Small intestine (tissue), 7 donors: ENCODE data around the gene MAP7. TPM values are rescaled to one million over a fixed set of nuclear protein-coding genes. Genes with fewer than 3 reads are reported as not detected.
"Not testable (repeated sequence)": the region's sequence is repeated elsewhere in the genome, so short reads cannot be mapped to it uniquely, and the experiment has no call there.

Experiments
- DNase-seq, 2 donors: peaks; one replicate each; pipeline versions ENCODE4 v3.0.0 to v3.0.0-alpha.2; 2013
- FAIRE-seq: peaks from 2 replicates; lab custom pipeline; 2012; peaks lifted over from hg19 to GRCh38; lab: Jason Lieb, UNC
- H3K27ac ChIP-seq, 3 donors: one replicate each; pipeline ENCODE4 v1.5.1; 2013; ENCODE audit warnings: low read length in 2 of 3, mild to moderate bottlenecking in 2 of 3, control low read depth in 1 of 3, inconsistent platforms in 1 of 3, low read depth in 1 of 3, moderate library complexity in 1 of 3
- H3K27me3 ChIP-seq, 3 donors: one replicate each; pipeline ENCODE4 v1.6.1; 2013; ENCODE audit warnings: low read length in 3 of 3, inconsistent platforms in 1 of 3; ENCODE audit not compliant: control insufficient read depth in 3 of 3, insufficient read depth in 3 of 3
- H3K36me3 ChIP-seq, 3 donors: one replicate each; pipeline ENCODE4 v1.6.1; 2013; ENCODE audit warnings: low read length in 3 of 3, inconsistent platforms in 1 of 3, low read depth in 1 of 3, mild to moderate bottlenecking in 1 of 3, moderate library complexity in 1 of 3; ENCODE audit not compliant: control insufficient read depth in 3 of 3, insufficient read depth in 2 of 3
- H3K4me1 ChIP-seq, 3 donors: one replicate each; pipeline ENCODE4 v1.6.1; 2013; ENCODE audit warnings: low read length in 2 of 3, inconsistent platforms in 1 of 3, low read depth in 1 of 3, mild to moderate bottlenecking in 1 of 3, moderate library complexity in 1 of 3; ENCODE audit not compliant: control insufficient read depth in 3 of 3, insufficient read depth in 2 of 3
- H3K4me3 ChIP-seq, 3 donors: one replicate each; pipeline ENCODE4 v1.5.1; 2013; ENCODE audit warnings: low read length in 3 of 3, control low read depth in 1 of 3, inconsistent platforms in 1 of 3, low read depth in 1 of 3, mild to moderate bottlenecking in 1 of 3, moderate library complexity in 1 of 3
- H3K9me3 ChIP-seq, 2 donors: one replicate each; pipeline ENCODE4 v1.6.1; 2013; ENCODE audit warnings: low read depth in 1 of 2, low read length in 1 of 2; ENCODE audit not compliant: control insufficient read depth in 2 of 2, insufficient read depth in 1 of 2
- WGBS, 3 donors: extraction: QIAGEN DNeasy Blood & Tissue Kit; methylation state at CpG; one replicate each; pipeline ENCODE4 v1.1.7; 2013; 5-methylcytosine and 5-hydroxymethylcytosine counted together
- polyA plus RNA-seq, 4 donors: library from polyadenylated mRNA; stranded (reverse) in 3 of 4; unstranded in 1 of 4; fragments of 200-250 nt in 3 of 4; fragments of 120-200 nt in 1 of 4; gene quantifications; one replicate each; pipeline versions ENCODE4 v1.2.1 to v1.2.3, GENCODE V29; 2013
- donor health status: healthy with polysubstance abuse.
- donor health status: control.
- donor health status: control.
- donor health status: Bipolar disorder and iron deficiency.
- donor health status: healthy.

The MAP7 gene
- polyA plus RNA-seq, 4 donors, result 18.3 to 45.6 (median 21.4) TPM

- FAIRE-seq, DNase-seq, H3K27ac ChIP-seq, H3K4me3 ChIP-seq, H3K4me1 ChIP-seq, H3K27me3 ChIP-seq, H3K9me3 ChIP-seq: not testable (repeated sequence)
- WGBS, 3 donors, result 90 to 100% (median 97%) methylated on average over 2 of the region's 2 CpGs
- H3K36me3 ChIP-seq, result peaks cover 6 to 16% (median 9%) of the 10 kb centered on the region in 3 donors
Observed at GRCh38 chr6:136590846-136591245, 40.6 kb upstream of the MAP7 start.

GRCh38 chr6:136587527-136587926 lies 37.3 kb upstream of the MAP7 start:
- no peak overlapping the region for H3K4me3 ChIP-seq
- H3K27ac ChIP-seq, result no peak overlapping the region
- 92 to 100% (median 95%) methylated on average over 1 of the region's 1 CpG for WGBS, 3 donors
- FAIRE-seq (no peak), DNase-seq (no peak)
- peaks cover 6 to 12% (median 11%) of the 10 kb centered on the region in 3 donors for H3K36me3 ChIP-seq
- H3K9me3 ChIP-seq, result no peaks in the 10 kb centered on the region
- H3K27me3 ChIP-seq, result no peaks in the 10 kb centered on the region
- no peaks in the 10 kb centered on the region for H3K4me1 ChIP-seq

GRCh38 chr6:136586295-136586694 lies 36.1 kb upstream of the MAP7 start:
- no peak overlapping the region for H3K4me3 ChIP-seq
- H3K9me3 ChIP-seq, result no peaks in the 10 kb centered on the region
- peaks cover 6 to 15% (median 9%) of the 10 kb centered on the region in 3 donors for H3K36me3 ChIP-seq
- H3K27me3 ChIP-seq, result no peaks in the 10 kb centered on the region
- FAIRE-seq (no peak), DNase-seq (no peak)
- 56 to 80% (median 66%) methylated on average over 4 of the region's 4 CpGs for WGBS, 3 donors
- H3K4me1 ChIP-seq, result no peaks in the 10 kb centered on the region
- H3K27ac ChIP-seq, result peak overlapping the region in 1 of 3 donors; percentile 64

- H3K27ac ChIP-seq, FAIRE-seq, DNase-seq, H3K4me1 ChIP-seq, H3K27me3 ChIP-seq, H3K9me3 ChIP-seq, H3K4me3 ChIP-seq: not testable (repeated sequence)
- H3K36me3 ChIP-seq, result peaks cover 6 to 15% (median 7%) of the 10 kb centered on the region in 3 donors
- 92 to 99% (median 97%) methylated on average over 2 of the region's 2 CpGs for WGBS, 3 donors
Observed at GRCh38 chr6:136585523-136585922, 35.3 kb upstream of the MAP7 start.

- peaks cover 6 to 15% (median 10%) of the 10 kb centered on the region in 3 donors for H3K36me3 ChIP-seq
- not testable (repeated sequence) for FAIRE-seq, H3K27ac ChIP-seq, DNase-seq, H3K4me1 ChIP-seq, H3K27me3 ChIP-seq, H3K9me3 ChIP-seq, H3K4me3 ChIP-seq
- 88 to 95% (median 88%) methylated on average over 5 of the region's 5 CpGs for WGBS, 3 donors
Observed at GRCh38 chr6:136584290-136584689, 34.1 kb upstream of the MAP7 start.

- H3K27me3 ChIP-seq, result no peaks in the 10 kb centered on the region
- DNase-seq (peak; percentile 30 to 48), FAIRE-seq (peak; percentile 70)
- H3K4me1 ChIP-seq, result no peaks in the 10 kb centered on the region
- no peak overlapping the region for H3K4me3 ChIP-seq
- H3K27ac ChIP-seq, result peak overlapping the region in 1 of 3 donors; percentile 50
- H3K36me3 ChIP-seq, result peaks cover 3 to 12% (median 9%) of the 10 kb centered on the region in 3 donors
- no peaks in the 10 kb centered on the region for H3K9me3 ChIP-seq
- WGBS, 3 donors, result 29 to 42% (median 34%) methylated on average over 3 of the region's 3 CpGs
Observed at GRCh38 chr6:136582711-136583471, 32.7 kb upstream of the MAP7 start.

GRCh38 chr6:136579800-136580199 lies 29.6 kb upstream of the MAP7 start:
- Histone ChIP-seq H3K4me1 (no peaks in the 10 kb centered on the region), H3K36me3 (peaks cover 3 to 12% (median 6%) of the 10 kb centered on the region in 3 donors), H3K27me3 (no peaks in the 10 kb centered on the region), H3K4me3 (no peak overlapping the region), H3K9me3 (no peaks in the 10 kb centered on the region), H3K27ac (no peak overlapping the region)
- 87 to 91% (median 87%) methylated on average over 2 of the region's 2 CpGs for WGBS, 3 donors
- DNase-seq, result no peak
- no peak for FAIRE-seq

- no peaks in the 10 kb centered on the region for H3K27me3 ChIP-seq
- WGBS, 3 donors, result 87 to 99% (median 90%) methylated on average over 6 of the region's 6 CpGs
- DNase-seq (no peak), FAIRE-seq (no peak)
- H3K27ac ChIP-seq, result no peak overlapping the region
- no peaks in the 10 kb centered on the region for H3K4me1 ChIP-seq
- H3K36me3 ChIP-seq, result peaks cover 3 to 8% (median 6%) of the 10 kb centered on the region in 3 donors
- H3K9me3 ChIP-seq, result no peaks in the 10 kb centered on the region
- H3K4me3 ChIP-seq, result no peak overlapping the region
Observed at GRCh38 chr6:136576821-136577220, 26.6 kb upstream of the MAP7 start.
